Posterior cingulate gyrus (tissue), 11 donors: ENCODE results near the gene SH3GL3.

Experiments used
- DNase-seq, 10 donors: peaks; one replicate each; pipeline versions ENCODE4 v3.0.0 to v3.0.0-alpha.2; 2020 to 2021; ENCODE audit warnings: mixed read lengths in 3 of 10
- intact Hi-C: fragments of 100-400 bp; cut with DNase I; formaldehyde crosslinking; loops from one replicate; pipeline ENCODE4 v1.15.1; 2023

Gene SH3GL3

GRCh38 chr15:83558146-83558545 is 111.0 kb downstream of the SH3GL3 start:
- intact Hi-C loops = loop anchor here (2.0 to 5.0 kb wide), 2 partner anchors 41 to 119 kb away; no protein-coding TSS in a partner anchor
- no peak for DNase-seq

DNA sequence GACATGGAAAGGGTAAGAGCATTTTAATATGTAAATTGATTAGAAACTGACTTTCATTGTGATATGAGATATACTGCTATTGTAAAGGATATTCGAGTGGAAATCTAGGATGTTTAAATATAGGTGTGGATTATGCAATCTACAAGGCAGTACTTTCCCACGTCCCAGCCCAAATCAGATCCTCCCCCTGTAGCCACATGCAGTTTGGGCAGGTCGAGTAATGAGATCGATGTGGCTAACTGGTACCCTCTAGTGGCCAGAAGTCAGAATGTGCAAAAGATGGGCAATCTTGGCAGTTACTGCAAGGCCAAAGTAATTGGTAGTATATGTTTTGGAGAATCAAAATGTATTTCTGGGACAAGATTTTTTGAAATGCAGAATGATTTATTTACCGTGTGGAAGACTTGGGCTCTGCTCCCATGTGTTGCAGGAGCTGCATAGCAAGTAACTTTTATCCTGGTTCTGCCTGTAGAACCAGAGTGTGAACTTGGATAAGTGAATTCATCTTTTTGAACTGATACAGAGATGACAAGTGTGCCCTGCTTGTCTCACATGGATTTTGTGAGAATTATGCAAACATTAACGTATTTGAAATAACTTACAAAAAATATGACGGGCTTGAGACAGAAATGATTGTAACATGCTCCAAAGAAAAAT is 112.3 kb downstream of the SH3GL3 start:
- peak in 9 of 10 donors; percentile 41 to 92 (median 75) for DNase-seq
- intact Hi-C loops = loop anchor here (1.0 to 5.0 kb wide), 3 partner anchors 42 to 121 kb away; partner anchors contain the start of gene SH3GL3

DNA sequence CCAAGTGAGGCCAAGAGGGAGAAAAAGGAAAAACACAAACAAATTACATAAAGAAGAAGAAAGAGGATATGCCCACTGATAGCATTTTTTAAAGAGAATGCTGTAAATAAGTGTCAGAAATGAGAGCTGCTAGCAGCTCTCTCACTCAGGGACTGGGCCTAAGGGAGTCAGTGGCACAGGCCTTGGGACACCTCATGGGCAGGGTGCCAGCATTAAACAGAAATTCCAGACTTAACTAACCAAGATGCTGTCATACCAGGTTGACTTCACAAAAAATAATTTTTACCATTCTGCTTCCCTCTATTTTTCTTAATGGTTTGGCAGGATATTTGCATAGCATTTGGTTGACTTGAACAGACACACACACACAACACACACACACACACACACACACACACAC is 114.5 kb downstream of the SH3GL3 start:
- intact Hi-C loops = loop anchor here (10.0 kb wide), 2 partner anchors 183 to 473 kb away; no protein-coding TSS in a partner anchor
- DNase-seq = no peak

GRCh38 chr15:83565138-83565537 is 118.0 kb downstream of the SH3GL3 start:
- DNase-seq = no peak
- intact Hi-C loops = loop anchor here (10.0 kb wide), 2 partner anchors 180 to 470 kb away; no protein-coding TSS in a partner anchor

DNA sequence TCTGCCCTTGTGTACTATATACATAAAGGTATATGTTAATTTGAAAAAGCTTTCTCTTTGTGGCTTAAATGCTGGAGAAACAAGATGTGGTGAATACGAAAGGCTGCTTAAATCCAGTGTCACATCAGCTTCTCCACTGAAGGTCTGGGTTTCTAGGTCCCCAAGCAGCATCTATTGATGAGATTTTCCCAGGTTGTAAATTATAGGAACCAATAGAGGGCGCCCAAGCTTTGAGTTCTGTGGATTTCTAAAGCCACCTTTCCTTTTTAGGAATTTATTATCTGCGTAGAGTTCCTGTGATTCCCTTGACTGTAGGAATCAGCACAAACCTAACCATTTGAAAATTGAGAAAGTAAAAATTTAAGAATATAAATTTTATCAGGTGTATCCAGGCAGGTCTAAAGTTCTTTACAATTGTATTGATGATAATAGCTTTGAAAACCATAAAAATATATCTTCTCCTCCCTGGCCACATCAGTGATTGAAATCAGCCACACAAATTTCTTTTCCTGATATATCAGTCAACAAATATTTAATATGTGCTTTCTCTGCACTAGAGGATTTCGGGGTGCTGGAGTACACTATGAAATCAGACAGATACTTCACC is 118.5 kb downstream of the SH3GL3 start:
- no peak for DNase-seq

GRCh38 chr15:83567318-83567717 is 120.2 kb downstream of the SH3GL3 start:
- DNase-seq = no peak
- intact Hi-C loops = loop anchor here (10.0 kb wide), 2 partner anchors 177 to 467 kb away; no protein-coding TSS in a partner anchor

More for the DNA sequence above, 118.5 kb downstream of the SH3GL3 start:
- intact Hi-C loops = loop anchor here (10.0 kb wide), 2 partner anchors 179 to 469 kb away; no protein-coding TSS in a partner anchor

- DNase-seq = no peak
- intact Hi-C loops = loop anchor here (10.0 kb wide), 2 partner anchors 175 to 465 kb away; no protein-coding TSS in a partner anchor
These were observed 122.2 kb downstream of the SH3GL3 start for GRCh38 chr15:83569341-83569740.

DNA sequence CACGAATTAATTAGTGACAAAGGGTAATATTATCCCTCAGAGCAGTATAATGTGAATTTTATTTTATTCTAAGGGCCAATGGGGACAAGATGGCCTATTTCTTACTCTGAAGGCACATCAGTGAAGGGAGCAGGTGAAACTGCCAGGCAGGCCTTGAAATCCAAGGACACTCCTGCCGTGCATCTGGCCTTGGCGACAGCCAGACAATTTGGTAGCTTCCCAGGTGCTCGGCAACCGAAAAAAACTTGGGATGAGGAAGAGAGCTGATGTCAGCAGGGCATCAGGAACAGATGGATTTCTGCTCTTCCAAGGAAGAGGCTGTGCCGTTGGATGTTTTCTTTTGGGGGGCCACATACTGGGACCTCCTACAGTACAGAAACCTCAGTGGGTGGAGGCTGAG is 123.6 kb downstream of the SH3GL3 start:
- intact Hi-C loops = no loop called here
- DNase-seq = no peak

DNA sequence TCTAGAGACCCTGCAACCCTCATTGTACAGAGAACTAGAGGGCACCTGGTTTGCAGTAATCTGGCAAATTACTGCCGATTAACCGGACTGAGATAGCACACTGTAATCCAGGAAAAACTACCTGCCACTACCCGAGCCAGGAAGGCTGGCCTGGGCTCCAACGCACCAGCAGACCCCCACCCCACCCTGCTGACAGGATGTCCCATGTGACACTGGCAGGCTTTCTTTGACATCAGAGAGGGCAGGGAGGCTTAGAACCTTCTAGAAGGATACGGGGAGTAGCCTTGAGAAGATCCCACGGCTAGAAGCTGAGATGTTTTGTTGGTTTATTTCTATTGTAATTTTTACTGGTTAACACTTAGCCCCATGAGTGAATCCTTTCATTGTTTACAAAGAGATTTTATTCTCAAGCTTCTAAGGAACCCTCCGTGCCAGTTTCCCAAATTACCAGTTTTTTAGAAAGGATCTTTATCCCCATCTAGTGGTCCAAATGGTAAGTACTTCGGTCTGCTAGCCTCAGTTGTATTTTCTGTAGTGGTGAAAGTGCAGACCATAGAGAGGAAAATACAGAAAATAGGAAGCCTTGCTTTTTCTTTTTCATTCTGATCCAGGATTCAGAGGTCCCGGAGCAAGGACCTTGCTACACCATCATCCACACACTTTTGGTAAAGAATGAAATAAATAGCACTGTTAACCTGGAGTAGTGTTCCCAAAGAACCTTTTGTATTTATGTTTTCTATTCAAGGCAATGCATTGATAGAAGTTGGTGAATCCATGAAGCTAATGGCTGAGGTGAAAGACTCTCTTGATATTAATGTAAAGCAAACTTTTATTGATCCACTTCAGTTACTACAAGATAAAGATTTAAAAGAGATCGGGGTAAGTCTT is 124.9 kb downstream of the SH3GL3 start:
- intact Hi-C loops = loop anchor here (2.0 kb wide), 1 partner anchor 323 kb away; no protein-coding TSS in a partner anchor
- no peak for DNase-seq

DNA sequence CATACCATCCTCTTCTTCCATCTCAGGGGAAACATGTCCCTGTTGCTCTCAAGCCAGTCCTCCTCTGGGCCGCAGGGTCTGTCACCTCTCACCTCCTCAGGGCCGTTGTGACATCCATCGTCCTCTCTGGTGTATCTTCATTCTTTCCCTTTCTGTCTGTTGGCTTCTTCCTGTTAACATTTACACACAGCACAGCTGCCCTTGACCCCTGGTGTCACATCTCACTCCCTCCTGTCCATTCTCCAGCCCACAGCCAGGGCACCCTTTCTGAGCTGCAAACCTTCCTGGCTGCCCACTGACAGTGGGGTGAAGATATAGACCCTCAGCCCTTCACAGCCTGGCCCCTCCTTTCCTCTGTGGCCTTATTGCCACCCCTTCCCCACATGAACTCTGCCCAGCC is 127.2 kb downstream of the SH3GL3 start:
- intact Hi-C loops = no loop called here
- DNase-seq = no peak

- intact Hi-C loops = no loop called here
- no peak for DNase-seq
These were observed 131.6 kb downstream of the SH3GL3 start for GRCh38 chr15:83578691-83579090.

- no peak for DNase-seq
- intact Hi-C loops = no loop called here
These were observed 134.2 kb downstream of the SH3GL3 start for GRCh38 chr15:83581381-83581780.

- intact Hi-C loops = no loop called here
- DNase-seq = no peak
These were observed 135.2 kb downstream of the SH3GL3 start for GRCh38 chr15:83582381-83582780.

DNA sequence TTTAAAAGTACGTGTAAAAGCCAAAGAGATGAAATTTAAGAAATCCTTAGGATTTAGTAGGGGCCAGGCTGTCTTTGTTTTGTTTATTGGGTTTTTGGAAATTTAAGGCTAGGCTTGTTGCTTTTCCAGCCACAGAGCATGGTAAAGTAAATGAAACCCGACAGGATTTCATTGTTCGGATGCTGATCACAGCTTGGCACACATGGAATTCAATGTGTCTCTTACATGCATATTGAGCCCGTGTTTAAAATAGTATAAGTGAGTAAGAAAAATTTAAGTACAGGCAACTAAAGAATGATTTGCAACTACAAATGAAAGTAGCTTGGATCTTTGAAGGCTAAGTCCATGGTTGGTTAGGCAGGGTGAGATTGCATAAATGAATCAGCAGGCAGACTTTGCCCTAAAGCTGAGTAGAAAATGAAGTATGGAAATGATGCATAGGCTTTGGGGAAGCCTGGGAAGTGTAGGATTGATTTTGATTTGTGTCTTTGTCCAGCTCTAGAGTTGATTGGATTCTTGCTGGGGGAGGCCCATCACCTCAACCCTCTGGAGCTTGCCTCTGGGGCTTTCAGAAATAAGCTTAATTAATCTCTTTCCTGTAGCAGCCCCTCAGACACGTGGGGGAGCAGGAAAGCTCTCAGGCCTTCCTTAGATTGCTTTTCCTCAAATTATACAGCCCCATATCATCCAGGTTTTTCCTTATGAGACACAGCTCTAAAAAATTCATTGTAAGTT is 138.6 kb downstream of the SH3GL3 start:
- DNase-seq = no peak
- intact Hi-C loops = no loop called here

- intact Hi-C loops = no loop called here
- DNase-seq = no peak
These were observed 139.9 kb downstream of the SH3GL3 start for GRCh38 chr15:83587091-83587490.

GRCh38 chr15:83588441-83588840 is 141.3 kb downstream of the SH3GL3 start:
- DNase-seq = no peak
- intact Hi-C loops = no loop called here

GRCh38 chr15:83592370-83593040 is 145.4 kb downstream of the SH3GL3 start:
- DNase-seq = no peak
- intact Hi-C loops = no loop called here

GRCh38 chr15:83595191-83595590 is 148.1 kb downstream of the SH3GL3 start:
- intact Hi-C loops = no loop called here
- DNase-seq = no peak

- intact Hi-C loops = no loop called here
- DNase-seq = no peak
These were observed 150.9 kb downstream of the SH3GL3 start for GRCh38 chr15:83598031-83598430.

DNA sequence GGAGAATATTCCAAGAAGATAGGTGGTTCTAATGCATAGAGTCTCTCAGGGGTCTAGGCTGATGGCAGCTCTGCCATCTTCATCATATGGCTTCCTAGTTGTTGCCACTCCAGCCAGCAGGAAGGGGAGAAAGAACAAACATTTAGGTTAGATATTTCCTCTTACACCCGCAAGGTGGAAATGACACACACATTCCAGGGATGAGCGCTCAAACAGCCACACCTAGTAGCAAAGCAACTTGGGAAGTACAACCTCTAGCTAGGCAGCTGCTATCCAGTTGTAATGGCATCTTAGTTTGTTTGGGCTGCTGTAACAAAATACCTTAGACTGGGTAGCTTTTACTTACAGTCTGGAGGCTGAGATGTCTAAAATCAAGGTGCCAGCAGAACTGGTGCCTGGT is 154.9 kb downstream of the SH3GL3 start:
- no peak for DNase-seq
- intact Hi-C loops = no loop called here
